Stimulated activated CD8-positive, alpha-beta memory T cell treated with anti-CD3 and anti-CD28 coated beads, Interleukin-4, amount 100 ng/mL, for 48 hours (primary cell): Measurements from ENCODE around the gene IZUMO1R.
"Not testable (repeated sequence)": the region's sequence is repeated elsewhere in the genome, so short reads cannot be mapped to it uniquely, and the experiment has no call there.

Experiments
- DNase-seq: peaks from one replicate; pipeline ENCODE4 v3.0.0-alpha.2; 2020

The IZUMO1R gene

GRCh38 chr11:94303966-94304958, at the start of gene IZUMO1R:
Gene IZUMO1R, plus strand, starts transcription at chr11:94304580. Its CDS starts 1,057 bp downstream, at chr11:94305637.
- no peak for DNase-seq

GRCh38 chr11:94271885-94272372, 32.5 kb upstream of the IZUMO1R start:
- DNase-seq, result no peak

GRCh38 chr11:94272738-94273313, 31.6 kb upstream of the IZUMO1R start:
- no peak for DNase-seq

GRCh38 chr11:94275961-94276360, 28.4 kb upstream of the IZUMO1R start:
- no peak for DNase-seq

- no peak for DNase-seq
Observed at GRCh38 chr11:94276943-94277342, 27.4 kb upstream of the IZUMO1R start.

GRCh38 chr11:94278207-94278606, 26.2 kb upstream of the IZUMO1R start:
- DNase-seq, result not testable (repeated sequence)

GRCh38 chr11:94279996-94280395, 24.4 kb upstream of the IZUMO1R start:
- no peak for DNase-seq

- no peak for DNase-seq
Observed at GRCh38 chr11:94281324-94281723, 23.1 kb upstream of the IZUMO1R start.

- DNase-seq, result no peak
Observed at GRCh38 chr11:94283678-94284077, 20.7 kb upstream of the IZUMO1R start.

- no peak for DNase-seq
Observed at GRCh38 chr11:94295534-94295933, 8.8 kb upstream of the IZUMO1R start.

GRCh38 chr11:94297985-94298576, 6.3 kb upstream of the IZUMO1R start:
- no peak for DNase-seq

GRCh38 chr11:94302776-94303175, 1.6 kb upstream of the IZUMO1R start:
- DNase-seq, result no peak

- no peak for DNase-seq
Observed at GRCh38 chr11:94305146-94305545, 766 bp downstream of the IZUMO1R start.

- no peak for DNase-seq
Observed at GRCh38 chr11:94307101-94307791, 2.9 kb downstream of the IZUMO1R start.

GRCh38 chr11:94308024-94308423, 3.6 kb downstream of the IZUMO1R start:
- no peak for DNase-seq

GRCh38 chr11:94309757-94310156, 5.4 kb downstream of the IZUMO1R start:
- DNase-seq, result no peak

- no peak for DNase-seq
Observed at GRCh38 chr11:94310191-94310875, 6.0 kb downstream of the IZUMO1R start.

GRCh38 chr11:94312339-94312738, 8.0 kb downstream of the IZUMO1R start:
- no peak for DNase-seq

- no peak for DNase-seq
Observed at GRCh38 chr11:94314064-94314463, 9.7 kb downstream of the IZUMO1R start.

GRCh38 chr11:94315664-94316063, 11.3 kb downstream of the IZUMO1R start:
- no peak for DNase-seq

GRCh38 chr11:94322501-94322900, 18.1 kb downstream of the IZUMO1R start:
- DNase-seq, result no peak

GRCh38 chr11:94325681-94326080, 21.3 kb downstream of the IZUMO1R start:
- peak; percentile 73 for DNase-seq
